ENCODE results near the gene GGT5. TPM values are rescaled to one million over a fixed set of nuclear protein-coding genes. Genes with fewer than 3 reads are reported as not detected.

Gene GGT5
- total and polyA plus RNA-seq, 7 experiments from 2014 or later, result 0.14 to 0.77 (median 0.42) TPM; not detected in 3

DNA sequence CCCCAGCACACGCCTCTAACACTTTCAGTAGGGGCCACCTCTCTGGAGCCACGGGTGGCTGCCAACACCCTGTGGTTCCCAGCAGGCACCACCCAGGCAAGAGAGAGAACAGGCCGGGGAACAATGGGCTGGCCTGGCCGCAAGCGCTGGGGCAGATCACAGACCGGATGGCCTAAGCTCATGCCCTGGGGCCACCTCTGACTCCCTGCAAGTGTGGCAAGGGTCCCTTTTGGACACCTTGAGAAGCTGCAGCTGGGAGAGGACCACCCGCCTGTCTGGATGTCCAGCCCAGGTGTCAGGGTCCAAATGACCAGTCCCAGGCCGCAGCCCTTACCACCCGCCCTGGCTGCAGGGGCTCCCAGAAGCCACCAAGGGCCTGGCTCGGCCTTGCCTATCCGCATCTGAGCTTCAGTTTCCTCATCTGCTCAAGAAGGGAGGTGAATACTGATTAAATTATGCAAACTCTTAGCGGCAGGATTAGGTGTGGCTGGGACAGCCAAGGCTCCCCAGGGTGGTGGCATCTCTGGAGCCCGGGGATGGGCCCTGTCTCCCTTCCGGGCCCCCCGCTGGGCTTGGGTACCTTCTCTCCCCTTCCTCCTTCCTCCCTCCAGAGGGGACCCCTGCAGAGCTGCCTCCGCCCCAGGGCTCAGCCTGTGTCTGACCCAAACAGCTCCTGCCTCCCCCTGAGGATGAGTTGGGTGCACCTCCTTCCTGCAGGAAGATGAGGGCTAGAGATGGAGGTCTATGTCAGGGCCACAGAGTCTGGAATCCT is 64.4 kb downstream of the GGT5 start:
- no peak for DNase-seq
- no peak overlapping the region for H3K4me3 Mint-ChIP-seq

GRCh38 chr22:24179478-24180210 is 65.2 kb downstream of the GGT5 start:
- no peaks in the 10 kb centered on the region for H3K9me3 Mint-ChIP-seq
- peaks cover 0 to 2% (median 0%) of the 10 kb centered on the region in 5 donors for H3K36me3 Mint-ChIP-seq
- no peaks in the 10 kb centered on the region for H3K27me3 Mint-ChIP-seq
- H3K4me3 Mint-ChIP-seq, result no peak overlapping the region
- Histone ChIP-seq H3K4me3 (ENCODE audit: low read length) (no peak overlapping the region), H3K27me3 (ENCODE audit: control insufficient read depth in 2 of 2, insufficient read depth in 2 of 2, low read length in 2 of 2) (no peaks in the 10 kb centered on the region), H3K4me1 (ENCODE audit: control insufficient read depth in 2 of 2, insufficient read depth in 2 of 2, low read length in 2 of 2) (no peaks in the 10 kb centered on the region), H3K36me3 (ENCODE audit: control insufficient read depth in 2 of 3, insufficient read depth in 3 of 3, low read length in 3 of 3) (peaks cover 0 to 44% (median 5%) of the 10 kb centered on the region in 3 experiments), H3K9me3 (ENCODE audit: control insufficient read depth in 2 of 3, low read length in 3 of 3) (no peaks in the 10 kb centered on the region), H3K27ac (ENCODE audit: low read depth, low read length) (no peak overlapping the region)
- ChIA-PET POLR2A (interaction anchor here (1.1 to 1.6 kb wide), 2 partner anchors 23 to 47 kb away, joined by 4 to 5 read pairs; no protein-coding TSS in a partner anchor), CTCF (interaction anchor here (0.6 to 1.6 kb wide), 6 partner anchors 11 to 68 kb away, joined by 3 to 12 read pairs (median 4); no protein-coding TSS in a partner anchor)
- intact Hi-C loops (cut with micrococcal nuclease), result loop anchor here (5.0 to 10.0 kb wide), 2 partner anchors 195 to 197 kb away; partner anchors contain the start of gene GSTT2 (in 2 of the 2)
- no peak for ATAC-seq
- H3K27ac Mint-ChIP-seq, result peak overlapping the region in 4 of 9 donors; percentile 56 to 82 (median 67)
- peaks cover 0 to 5% (median 0%) of the 10 kb centered on the region in 7 donors for H3K4me1 Mint-ChIP-seq
- DNase-seq, result no peak

More for the DNA sequence above, 64.4 kb downstream of the GGT5 start:
- Histone ChIP-seq H3K27ac (ENCODE audit: low read depth, low read length) (no peak overlapping the region), H3K27me3 (ENCODE audit: control insufficient read depth in 2 of 2, insufficient read depth in 2 of 2, low read length in 2 of 2) (no peaks in the 10 kb centered on the region), H3K4me3 (ENCODE audit: low read length) (no peak overlapping the region), H3K36me3 (ENCODE audit: control insufficient read depth in 2 of 3, insufficient read depth in 3 of 3, low read length in 3 of 3) (peaks cover 0 to 36% (median 5%) of the 10 kb centered on the region in 3 experiments), H3K9me3 (ENCODE audit: control insufficient read depth in 2 of 3, low read length in 3 of 3) (no peaks in the 10 kb centered on the region), H3K4me1 (ENCODE audit: control insufficient read depth in 2 of 2, insufficient read depth in 2 of 2, low read length in 2 of 2) (no peaks in the 10 kb centered on the region)
- CTCF ChIA-PET, result no interaction called here
- Mint-ChIP-seq H3K27me3 (no peaks in the 10 kb centered on the region), H3K36me3 (no peaks in the 10 kb centered on the region), H3K9me3 (no peaks in the 10 kb centered on the region), H3K27ac (peak overlapping the region in 3 of 9 donors; percentile 16 to 72 (median 56)), H3K4me1 (peaks cover 0 to 5% (median 0%) of the 10 kb centered on the region in 7 donors)
- POLR2A ChIA-PET, result interaction anchor here (0.9 kb wide), 1 partner anchor 10 kb away, joined by 3 read pairs; no protein-coding TSS in a partner anchor
- intact Hi-C loops (cut with micrococcal nuclease), result loop anchor here in 1 of 2 donors (10.0 kb wide), 1 partner anchor 196 kb away; the partner anchor contains the start of gene GSTT2
- ATAC-seq, result no peak

DNA sequence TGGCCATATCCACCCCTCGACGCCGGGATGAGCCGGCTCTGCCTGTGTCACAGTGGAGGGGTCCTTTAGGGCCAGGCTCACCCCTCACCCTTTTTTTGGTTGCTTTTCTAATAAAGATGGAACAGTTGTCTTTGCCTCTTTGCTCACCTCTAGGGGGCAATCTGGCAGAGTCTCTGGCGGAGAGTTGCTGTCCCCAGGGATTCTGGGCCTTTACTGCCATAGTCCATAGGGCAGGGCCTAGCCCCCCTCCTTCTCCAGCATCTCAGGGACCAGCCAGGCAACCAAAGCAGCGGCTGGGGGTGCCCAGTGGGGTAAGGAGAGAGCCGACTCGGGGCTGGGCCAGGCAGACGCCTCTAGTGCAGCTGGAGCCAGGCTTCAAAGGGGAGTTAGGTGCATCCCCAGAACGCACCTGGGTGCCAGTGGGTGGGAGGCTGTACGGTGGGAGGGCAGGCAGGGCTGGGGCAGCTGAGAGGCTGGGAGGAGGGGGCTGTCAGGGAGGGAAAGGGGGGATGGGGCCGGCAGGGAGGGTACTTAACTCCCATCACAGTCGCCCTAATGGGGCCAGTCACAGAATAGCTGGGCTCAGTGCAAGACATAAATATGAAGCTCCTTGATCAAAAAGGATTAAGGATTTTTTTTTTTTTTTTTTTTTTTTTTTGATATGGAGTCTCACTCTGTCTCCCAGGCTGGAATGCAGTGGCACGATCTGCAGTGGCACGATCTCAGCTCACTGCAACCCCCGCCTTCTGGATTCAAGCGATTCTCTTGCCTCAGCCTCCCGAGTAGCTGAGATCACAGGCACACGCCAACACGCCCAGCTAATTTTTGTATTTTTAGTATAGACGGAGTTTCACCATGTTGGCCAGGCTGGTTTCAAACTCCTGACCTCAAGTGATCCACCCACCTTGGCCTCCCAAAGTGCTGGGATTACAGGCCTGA is 66.1 kb downstream of the GGT5 start:
- Mint-ChIP-seq H3K4me1 (peaks cover 0 to 2% (median 0%) of the 10 kb centered on the region in 7 donors), H3K4me3 (no peak overlapping the region), H3K27me3 (no peaks in the 10 kb centered on the region), H3K27ac (peak overlapping the region in 4 of 9 donors; percentile 41 to 82 (median 67)), H3K9me3 (no peaks in the 10 kb centered on the region), H3K36me3 (peaks cover 0 to 2% (median 0%) of the 10 kb centered on the region in 5 donors)
- no peak for ATAC-seq
- intact Hi-C loops (cut with micrococcal nuclease), result loop anchor here in 1 of 2 donors (5.0 kb wide), 1 partner anchor 196 kb away; the partner anchor contains the start of gene GSTT2
- CTCF ChIA-PET, result interaction anchor here (0.6 to 1.6 kb wide), 7 partner anchors 12 to 69 kb away, joined by 3 to 12 read pairs (median 3); no protein-coding TSS in a partner anchor
- H3K4me1 ChIP-seq (ENCODE audit: control insufficient read depth in 2 of 2, insufficient read depth in 2 of 2, low read length in 2 of 2), result no peaks in the 10 kb centered on the region
- H3K9me3 ChIP-seq (ENCODE audit: control insufficient read depth in 2 of 3, low read length in 3 of 3), result no peaks in the 10 kb centered on the region
- no peak for DNase-seq
- H3K4me3 ChIP-seq (ENCODE audit: low read length), result no peak overlapping the region
- H3K27me3 ChIP-seq (ENCODE audit: control insufficient read depth in 2 of 2, insufficient read depth in 2 of 2, low read length in 2 of 2), result no peaks in the 10 kb centered on the region
- POLR2A ChIA-PET, result interaction anchor here (1.1 to 1.6 kb wide), 2 partner anchors 22 to 46 kb away, joined by 4 to 5 read pairs; no protein-coding TSS in a partner anchor
- peaks cover 0 to 51% (median 5%) of the 10 kb centered on the region in 3 experiments for H3K36me3 ChIP-seq (ENCODE audit: control insufficient read depth in 2 of 3, insufficient read depth in 3 of 3, low read length in 3 of 3)
- no peak overlapping the region for H3K27ac ChIP-seq (ENCODE audit: low read depth, low read length)

GRCh38 chr22:24178021-24178431 is 66.9 kb downstream of the GGT5 start:
- Mint-ChIP-seq H3K27ac (peak overlapping the region in 1 of 9 donors; percentile 43), H3K4me1 (peaks cover 0 to 2% (median 0%) of the 10 kb centered on the region in 7 donors), H3K9me3 (no peaks in the 10 kb centered on the region), H3K4me3 (no peak overlapping the region), H3K27me3 (no peaks in the 10 kb centered on the region), H3K36me3 (peaks cover 0 to 2% (median 0%) of the 10 kb centered on the region in 5 donors)
- intact Hi-C loops (cut with micrococcal nuclease), result loop anchor here in 1 of 2 donors (5.0 kb wide), 1 partner anchor 196 kb away; the partner anchor contains the start of gene GSTT2
- DNase-seq, result no peak
- no peaks in the 10 kb centered on the region for H3K4me1 ChIP-seq (ENCODE audit: control insufficient read depth in 2 of 2, insufficient read depth in 2 of 2, low read length in 2 of 2)
- no peak overlapping the region for H3K27ac ChIP-seq (ENCODE audit: low read depth, low read length)
- POLR2A ChIA-PET, result interaction anchor here (1.6 to 4.1 kb wide), 2 partner anchors 21 to 22 kb away, joined by 5 to 17 read pairs; no protein-coding TSS in a partner anchor
- CTCF ChIA-PET, result interaction anchor here (1.2 to 1.6 kb wide), 3 partner anchors 21 to 53 kb away, joined by 3 to 12 read pairs (median 5); no protein-coding TSS in a partner anchor
- H3K36me3 ChIP-seq (ENCODE audit: control insufficient read depth in 2 of 3, insufficient read depth in 3 of 3, low read length in 3 of 3), result peaks cover 2 to 59% (median 7%) of the 10 kb centered on the region in 3 experiments
- ATAC-seq, result no peak
- no peak overlapping the region for H3K4me3 ChIP-seq (ENCODE audit: low read length)
- H3K27me3 ChIP-seq (ENCODE audit: control insufficient read depth in 2 of 2, insufficient read depth in 2 of 2, low read length in 2 of 2), result no peaks in the 10 kb centered on the region
- H3K9me3 ChIP-seq (ENCODE audit: control insufficient read depth in 2 of 3, low read length in 3 of 3), result no peaks in the 10 kb centered on the region

- DNase-seq (no peak), ATAC-seq (no peak)
- intact Hi-C loops (cut with micrococcal nuclease), result loop anchor here in 1 of 2 donors (5.0 kb wide), 1 partner anchor 195 kb away; the partner anchor contains the start of gene GSTT2
- ChIA-PET CTCF (interaction anchor here (1.1 to 7.4 kb wide), 4 partner anchors 44 to 74 kb away, joined by 3 to 93 read pairs (median 3); no protein-coding TSS in a partner anchor), POLR2A (interaction anchor here (4.1 kb wide), 1 partner anchor 20 kb away, joined by 17 read pairs; no protein-coding TSS in a partner anchor)
- H3K4me3 Mint-ChIP-seq, result no peak overlapping the region
- H3K9me3 Mint-ChIP-seq, result no peaks in the 10 kb centered on the region
- H3K9me3 ChIP-seq (ENCODE audit: control insufficient read depth in 2 of 3, low read length in 3 of 3), result no peaks in the 10 kb centered on the region
- peaks cover 0 to 2% (median 0%) of the 10 kb centered on the region in 5 donors for H3K36me3 Mint-ChIP-seq
- no peak overlapping the region for H3K27ac Mint-ChIP-seq
- H3K27ac ChIP-seq (ENCODE audit: low read depth, low read length), result no peak overlapping the region
- no peaks in the 10 kb centered on the region for H3K4me1 ChIP-seq (ENCODE audit: control insufficient read depth in 2 of 2, insufficient read depth in 2 of 2, low read length in 2 of 2)
- H3K27me3 Mint-ChIP-seq, result no peaks in the 10 kb centered on the region
- H3K4me1 Mint-ChIP-seq, result peaks cover 0 to 2% (median 0%) of the 10 kb centered on the region in 7 donors
- no peaks in the 10 kb centered on the region for H3K27me3 ChIP-seq (ENCODE audit: control insufficient read depth in 2 of 2, insufficient read depth in 2 of 2, low read length in 2 of 2)
- peaks cover 5 to 64% (median 11%) of the 10 kb centered on the region in 3 experiments for H3K36me3 ChIP-seq (ENCODE audit: control insufficient read depth in 2 of 3, insufficient read depth in 3 of 3, low read length in 3 of 3)
- no peak overlapping the region for H3K4me3 ChIP-seq (ENCODE audit: low read length)
Measured at GRCh38 chr22:24177456-24177855, 67.4 kb downstream of the GGT5 start.

Measured in naive thymus-derived CD4-positive, alpha-beta T cell (primary cell).